Muscle layer of duodenum (tissue), 2 donors: Measurements from ENCODE around the gene TXN2.

ENCODE experiments used
- H3K27ac ChIP-seq: one replicate; pipeline ENCODE4 v1.7.0; 2013; ENCODE audit warnings: mild to moderate bottlenecking, low read length
- H3K27me3 ChIP-seq: one replicate; pipeline ENCODE4 v1.7.0; 2013; ENCODE audit warnings: low read depth, mild to moderate bottlenecking, control low read depth, low read length
- H3K36me3 ChIP-seq, 2 donors: one replicate each; pipeline ENCODE4 v1.7.0; 2013; ENCODE audit warnings: low read length in 2 of 2, control low read depth in 1 of 2, mild to moderate bottlenecking in 1 of 2; ENCODE audit not compliant: insufficient read depth in 2 of 2, control insufficient read depth in 1 of 2
- H3K4me1 ChIP-seq, 2 donors: one replicate each; pipeline ENCODE4 v1.7.0; 2013; ENCODE audit warnings: low read length in 2 of 2, mild to moderate bottlenecking in 2 of 2, control low read depth in 1 of 2, moderate library complexity in 1 of 2; ENCODE audit not compliant: insufficient read depth in 2 of 2, control insufficient read depth in 1 of 2
- H3K4me3 ChIP-seq, 2 donors: one replicate each; pipeline ENCODE4 v1.7.0; 2013; ENCODE audit warnings: low read length in 2 of 2, low read depth in 1 of 2, mild to moderate bottlenecking in 1 of 2
- H3K9me3 ChIP-seq, 2 donors: one replicate each; pipeline ENCODE4 v1.7.0; 2013; ENCODE audit warnings: low read length in 2 of 2, control low read depth in 1 of 2, mild to moderate bottlenecking in 1 of 2; ENCODE audit not compliant: control insufficient read depth in 1 of 2
- donor health status: healthy.

Gene TXN2

GRCh38 chr22:36510384-36510783 is 28.9 kb upstream of the TXN2 start:
- H3K9me3 ChIP-seq = no peaks in the 10 kb centered on the region
- no peaks in the 10 kb centered on the region for H3K27me3 ChIP-seq
- peaks cover 37 to 41% of the 10 kb centered on the region in 2 donors for H3K36me3 ChIP-seq
- no peak overlapping the region for H3K4me3 ChIP-seq
- H3K4me1 ChIP-seq = peaks cover 6 to 19% of the 10 kb centered on the region in 2 donors
- H3K27ac ChIP-seq = no peak overlapping the region

DNA sequence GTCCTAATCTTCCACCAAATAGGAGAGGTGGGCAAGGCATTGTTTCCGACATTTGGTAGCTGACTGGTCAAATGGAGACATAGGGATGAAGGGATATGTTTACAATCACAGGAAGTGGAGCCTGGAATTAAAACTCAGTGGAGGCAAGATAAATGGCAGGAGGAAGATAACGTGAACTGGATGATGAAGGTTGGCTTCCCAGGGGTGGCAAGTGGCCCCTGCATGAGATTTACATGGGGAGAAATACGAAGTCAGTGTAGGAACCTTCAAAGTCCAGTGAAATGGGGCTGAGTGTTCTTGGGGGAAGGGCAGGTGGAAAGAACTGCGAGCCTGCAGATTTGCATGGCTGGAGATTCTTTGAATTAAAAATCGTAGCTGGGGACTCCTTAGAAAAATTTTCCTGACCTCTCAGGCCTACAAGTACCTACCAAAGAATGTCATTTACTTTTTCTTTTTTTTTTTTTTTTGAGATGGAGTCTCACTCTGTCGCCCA is 26.1 kb upstream of the TXN2 start:
- Histone ChIP-seq H3K9me3 (no peaks in the 10 kb centered on the region), H3K27me3 (no peaks in the 10 kb centered on the region), H3K4me1 (peaks cover 6 to 19% of the 10 kb centered on the region in 2 donors), H3K36me3 (peaks cover 11 to 20% of the 10 kb centered on the region in 2 donors), H3K27ac (peak overlapping the region; percentile 74), H3K4me3 (peak overlapping the region; percentile 64 to 79)

- H3K9me3 ChIP-seq = no peaks in the 10 kb centered on the region
- peak within 1 kb of the TSS; percentile 64 to 79 for H3K4me3 ChIP-seq
- H3K36me3 ChIP-seq = peaks cover 4 to 14% of the 10 kb centered on the region in 2 donors
- peak within 1 kb of the TSS; percentile 74 for H3K27ac ChIP-seq
- no peaks in the 10 kb centered on the region for H3K27me3 ChIP-seq
- H3K4me1 ChIP-seq = peaks cover 6 to 19% of the 10 kb centered on the region in 2 donors
Measured at GRCh38 chr22:36506637-36507517, 25.4 kb upstream of the TXN2 start, which contains the start of gene FOXRED2. Gene FOXRED2 (minus strand): TSS chr22:36507040. CDS start chr22:36506422, 618 bp downstream.

DNA sequence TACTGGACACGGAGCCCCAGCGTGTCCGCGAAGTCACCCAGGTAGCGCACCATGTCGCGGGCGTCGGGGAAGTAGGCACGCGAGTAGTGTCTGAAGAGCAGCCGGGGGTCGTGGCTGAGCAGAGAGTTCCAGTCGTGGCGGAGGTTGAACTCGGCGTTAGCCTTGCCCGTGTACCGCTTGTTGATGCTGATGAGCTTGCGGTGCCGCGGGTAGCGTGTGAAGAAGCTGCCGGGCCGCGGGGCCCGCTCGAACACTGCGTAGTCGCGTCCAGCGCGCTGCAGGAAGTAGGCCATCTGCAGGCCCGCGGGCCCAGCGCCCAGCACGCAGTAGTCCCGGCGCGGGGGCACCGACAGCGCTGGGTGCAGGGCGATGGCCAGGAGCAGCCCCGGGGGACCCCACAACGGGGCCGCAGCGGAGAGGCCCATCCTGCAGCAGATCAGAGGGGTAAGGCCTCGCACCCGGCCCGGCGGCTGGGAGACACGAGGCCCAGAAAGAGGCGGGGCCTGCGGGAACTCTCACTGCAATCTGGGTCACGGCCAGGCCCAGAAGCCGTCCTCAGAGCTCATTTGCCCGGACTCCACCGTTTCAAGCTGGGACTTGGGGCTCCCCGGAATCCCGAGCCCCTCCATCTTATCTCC is 24.7 kb upstream of the TXN2 start:
- peak overlapping the region; percentile 64 to 79 for H3K4me3 ChIP-seq
- H3K27me3 ChIP-seq = no peaks in the 10 kb centered on the region
- no peak overlapping the region for H3K27ac ChIP-seq
- H3K4me1 ChIP-seq = peaks cover 6 to 19% of the 10 kb centered on the region in 2 donors
- no peaks in the 10 kb centered on the region for H3K9me3 ChIP-seq
- peaks cover 0 to 8% of the 10 kb centered on the region in 2 donors for H3K36me3 ChIP-seq

DNA sequence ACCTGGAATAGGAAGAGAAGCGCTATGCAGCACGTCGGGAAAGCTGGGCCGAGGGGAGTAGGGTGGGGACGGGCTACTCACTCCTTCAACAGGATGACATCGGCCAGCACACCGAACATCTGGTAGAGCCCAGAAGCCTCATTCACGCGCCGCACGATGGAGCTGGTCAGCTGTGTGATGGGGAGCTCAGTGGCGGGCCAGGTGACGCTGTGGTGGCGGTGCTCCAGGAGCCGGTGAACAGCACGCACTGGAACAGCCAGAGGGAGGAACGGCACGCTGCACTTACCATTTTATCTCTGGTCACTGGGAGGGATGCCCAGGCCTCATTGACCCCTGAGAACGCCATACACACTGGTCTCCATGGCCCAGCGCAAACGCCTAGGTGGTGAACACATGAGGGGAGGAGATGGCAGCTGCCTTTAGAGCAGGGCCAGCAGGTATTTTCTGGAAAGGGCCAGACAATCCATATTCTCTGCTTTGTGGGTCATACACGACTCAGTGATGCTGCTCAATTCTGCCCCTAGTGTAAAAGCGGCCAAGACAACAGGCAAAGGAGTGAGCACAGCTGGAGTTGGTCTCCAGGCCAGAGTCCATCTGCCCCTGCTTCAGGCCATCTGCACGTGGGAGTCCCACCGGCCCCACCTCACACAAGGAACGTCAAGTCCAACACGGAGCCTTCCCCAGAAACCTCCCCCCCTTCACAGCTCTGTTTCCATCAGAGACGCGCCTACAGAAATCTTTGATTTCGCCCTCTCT is 16.6 kb upstream of the TXN2 start:
- Histone ChIP-seq H3K36me3 (peaks cover 0 to 26% of the 10 kb centered on the region in 2 donors), H3K27me3 (no peaks in the 10 kb centered on the region), H3K9me3 (no peaks in the 10 kb centered on the region), H3K27ac (no peak overlapping the region), H3K4me3 (no peak overlapping the region), H3K4me1 (no peaks in the 10 kb centered on the region)

DNA sequence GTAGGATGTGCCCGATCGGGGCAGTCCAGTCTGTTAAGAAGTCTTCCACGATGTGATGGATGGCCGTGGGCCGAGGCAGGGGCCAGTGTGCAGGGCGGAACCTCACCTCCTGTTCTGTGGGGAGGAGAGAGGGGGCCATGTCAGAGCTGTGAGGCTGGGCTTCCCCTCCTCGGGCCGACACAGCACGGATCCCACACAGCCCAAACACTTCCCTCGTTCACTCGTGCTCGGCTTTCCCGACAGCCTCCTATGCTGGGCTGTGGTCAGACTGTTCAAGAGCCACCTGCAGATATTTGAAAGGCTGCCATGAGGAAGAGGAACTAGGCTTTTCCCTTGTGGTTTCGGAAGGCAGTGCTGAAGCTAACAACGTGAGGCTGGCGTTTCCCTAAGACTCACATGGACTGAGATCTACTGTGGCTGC is 12.3 kb upstream of the TXN2 start:
- Histone ChIP-seq H3K27ac (no peak overlapping the region), H3K36me3 (peaks cover 0 to 38% of the 10 kb centered on the region in 2 donors), H3K9me3 (no peaks in the 10 kb centered on the region), H3K4me1 (no peaks in the 10 kb centered on the region), H3K4me3 (no peak overlapping the region), H3K27me3 (no peaks in the 10 kb centered on the region)

- no peaks in the 10 kb centered on the region for H3K4me1 ChIP-seq
- no peaks in the 10 kb centered on the region for H3K27me3 ChIP-seq
- no peak overlapping the region for H3K4me3 ChIP-seq
- no peak overlapping the region for H3K27ac ChIP-seq
- H3K36me3 ChIP-seq = peaks cover 0 to 25% of the 10 kb centered on the region in 2 donors
- no peaks in the 10 kb centered on the region for H3K9me3 ChIP-seq
Measured at GRCh38 chr22:36492109-36492508, 10.7 kb upstream of the TXN2 start.

DNA sequence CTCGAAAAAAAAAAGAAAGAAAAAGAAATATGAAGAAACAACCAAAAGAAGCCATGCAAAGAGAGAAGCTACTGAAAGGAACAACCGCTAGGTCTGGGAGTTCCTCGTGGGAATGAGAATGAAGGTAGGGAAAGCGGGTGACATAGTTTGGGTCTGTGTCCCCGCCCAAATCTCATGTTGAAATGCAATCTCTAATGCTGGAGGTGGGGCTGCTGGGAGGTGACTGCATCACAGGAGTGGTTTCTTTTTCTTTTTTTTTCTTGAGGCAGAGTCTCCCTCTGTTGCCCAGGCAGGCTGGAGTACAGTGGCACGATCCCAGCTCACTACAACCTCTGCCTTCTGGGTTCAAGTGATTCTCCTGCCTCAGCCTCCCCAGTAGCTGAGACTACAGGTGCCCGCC is 9.7 kb upstream of the TXN2 start:
- no peaks in the 10 kb centered on the region for H3K9me3 ChIP-seq
- H3K4me3 ChIP-seq = no peak overlapping the region
- H3K36me3 ChIP-seq = peaks cover 0 to 18% of the 10 kb centered on the region in 2 donors
- no peak overlapping the region for H3K27ac ChIP-seq
- no peaks in the 10 kb centered on the region for H3K4me1 ChIP-seq
- H3K27me3 ChIP-seq = no peaks in the 10 kb centered on the region

DNA sequence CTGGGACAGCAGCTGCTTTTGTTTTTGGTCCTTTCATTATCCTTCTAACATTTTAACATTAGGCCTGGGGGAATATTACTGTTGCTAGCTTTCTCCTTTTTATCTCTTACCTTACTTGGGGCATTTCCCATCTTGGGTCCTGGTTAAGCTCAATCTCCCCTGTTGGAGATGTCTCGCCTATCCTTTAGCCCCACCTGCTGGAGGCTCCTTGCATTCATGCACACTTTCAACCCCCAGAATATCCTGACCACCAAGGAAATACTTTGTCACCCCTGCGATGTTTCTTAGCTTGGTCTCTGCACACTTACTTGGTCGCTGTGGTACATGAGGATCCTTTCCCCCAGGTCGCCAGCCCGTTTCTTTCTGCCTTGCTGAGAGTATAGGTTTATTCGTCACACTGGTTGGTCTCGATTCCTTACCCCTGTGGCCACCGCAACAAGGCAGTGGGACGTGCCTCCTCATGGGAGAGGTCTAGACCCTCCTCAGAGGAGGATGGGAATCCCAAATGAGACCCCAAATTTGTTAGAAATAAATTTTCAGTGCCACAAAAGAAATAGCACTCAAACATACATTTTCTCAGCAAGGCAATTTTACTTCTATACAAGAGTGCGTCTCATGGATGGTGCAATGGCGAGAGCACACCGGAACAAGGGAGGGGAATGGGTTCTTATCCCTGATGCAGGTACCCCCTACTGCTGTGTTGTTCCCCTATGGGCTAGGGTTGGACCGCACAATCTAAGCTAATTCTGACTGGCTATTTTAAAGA is 5.4 kb upstream of the TXN2 start:
- Histone ChIP-seq H3K4me3 (no peak overlapping the region), H3K27ac (no peak overlapping the region), H3K27me3 (no peaks in the 10 kb centered on the region), H3K4me1 (peaks cover 0 to 4% of the 10 kb centered on the region in 2 donors), H3K9me3 (no peaks in the 10 kb centered on the region), H3K36me3 (peaks cover 0 to 12% of the 10 kb centered on the region in 2 donors)

- peak overlapping the region; percentile 72 to 85 for H3K4me3 ChIP-seq
- no peaks in the 10 kb centered on the region for H3K27me3 ChIP-seq
- peaks cover 5 to 18% of the 10 kb centered on the region in 2 donors for H3K4me1 ChIP-seq
- no peaks in the 10 kb centered on the region for H3K9me3 ChIP-seq
- peak overlapping the region; percentile 90 for H3K27ac ChIP-seq
- H3K36me3 ChIP-seq = peaks cover 15 to 28% of the 10 kb centered on the region in 2 donors
Measured at GRCh38 chr22:36480941-36481392, 473 bp downstream of the TXN2 start.
